Panc1 (cell line): ENCODE results near the gene CLINT1. TPM values are rescaled to one million over a fixed set of nuclear protein-coding genes. Genes with fewer than 3 reads are reported as not detected.

Source experiments
- ATAC-seq: fragments of 200-7000 bp; cut with Tn5 transposase; 2 replicates; pipeline ENCODE4 v1.9.1; 2020; ENCODE audit warnings: mild to moderate bottlenecking, moderate library complexity
- BruUV-seq: library from RNA; stranded (reverse); fragments of 400-500 nt; replicated peaks from 2 replicates; lab custom pipeline; 2021; lab: Mats Ljungman, UMichigan
- CTCF ChIA-PET: fragments of 300-600 bp; sonication (Branson Sonifier 250); formaldehyde crosslinking; loops from one replicate; lab custom pipeline; 2022; ENCODE audit warnings: antibody characterized with exemption; lab: Charles Lee
- POLR2A ChIA-PET: fragments of 300-600 bp; sonication (Branson Sonifier 250); formaldehyde crosslinking; loops from one replicate; lab custom pipeline; 2022; ENCODE audit warnings: antibody characterized with exemption; lab: Charles Lee
- DNase-seq: peaks from one replicate; pipeline ENCODE4 v3.0.0-alpha.2; 2010; ENCODE audit warnings: low read depth, low spot score
- H3K27ac ChIP-seq: 2 replicates; pipeline ENCODE4 v1.5.1; 2011; ENCODE audit warnings: mild to moderate bottlenecking, low read length, inconsistent platforms
- H3K27me3 ChIP-seq: fragments of 200-500 bp; sonication (Bioruptor generic); 2 replicates; pipeline ENCODE4 v1.6.0; 2014; ENCODE audit warnings: low read length, inconsistent platforms; ENCODE audit not compliant: control insufficient read depth, insufficient read depth
- H3K36me3 ChIP-seq: fragments of 200-500 bp; sonication (Bioruptor generic); 2 replicates; pipeline ENCODE4 v1.5.1; 2014; ENCODE audit warnings: inconsistent platforms, mild to moderate bottlenecking, low read length, moderate library complexity; ENCODE audit not compliant: control insufficient read depth, insufficient read depth
- H3K4me1 ChIP-seq: 2 replicates; pipeline ENCODE4 v1.5.1; 2011; ENCODE audit warnings: inconsistent platforms, mild to moderate bottlenecking, low read length, moderate library complexity; ENCODE audit not compliant: control insufficient read depth, insufficient read depth
- H3K4me3 ChIP-seq, 2 experiments: 2 replicates each; pipeline ENCODE4 v1.5.1; 2011 to 2012; ENCODE audit warnings: low read depth in 2 of 2, low read length in 2 of 2, mild to moderate bottlenecking in 2 of 2, inconsistent platforms in 1 of 2, moderate library complexity in 1 of 2
- H3K9me3 ChIP-seq: fragments of 200-500 bp; sonication (Bioruptor generic); 2 replicates; pipeline ENCODE4 v1.5.1; 2014; ENCODE audit warnings: low read depth, mild to moderate bottlenecking, inconsistent platforms, low read length, moderate library complexity; ENCODE audit not compliant: control insufficient read depth, insufficient read depth
- POLR2AphosphoS5 ChIP-seq: IDR thresholded peaks from 2 replicates; pipeline ENCODE4 v1.6.1; 2012; ENCODE audit warnings: mild to moderate bottlenecking, low read depth, low read length, moderate library complexity
- SIN3A ChIP-seq: IDR thresholded peaks from 2 replicates; pipeline ENCODE4 v1.6.1; 2012; ENCODE audit warnings: low read depth, mild to moderate bottlenecking, low read length, moderate library complexity, borderline replicate concordance; ENCODE audit not compliant: insufficient read depth
- TCF7L2 ChIP-seq: IDR thresholded peaks from 2 replicates; pipeline ENCODE4 v1.6.1; 2011; ENCODE audit warnings: mild to moderate bottlenecking, low read depth, low read length, inconsistent platforms
- in situ Hi-C: cut with HindIII; loops from 2 replicates; pipeline ENCODE4 v1.10.0; 2016; ENCODE audit warnings: low sequenced_read_pairs, low pct_unique_long_range_greater_than_20kb
- intact Hi-C: fragments of 100-400 bp; cut with micrococcal nuclease; formaldehyde crosslinking; loops from one replicate; pipeline ENCODE4 v1.10.0; 2022; ENCODE audit not compliant: unreplicated experiment
- total RNA-seq: library from RNA; stranded (reverse); gene quantifications from one replicate; pipeline ENCODE4 v1.2.1, GENCODE V29; 2021; ENCODE audit not compliant: unreplicated experiment
- TF ChIP-seq, protein P1 (sequence below), 2 experiments: IDR thresholded peaks; 2 replicates each; pipeline ENCODE4 v1.6.1; 2011 to 2012; ENCODE audit warnings: low read depth in 2 of 2, control low read depth in 1 of 2, low read length in 1 of 2, mild to moderate bottlenecking in 1 of 2, moderate library complexity in 1 of 2; ENCODE audit not compliant: insufficient read depth in 1 of 2

Gene CLINT1
- total RNA-seq, 1 experiment from 2014 or later, result 81.6 TPM

DNA sequence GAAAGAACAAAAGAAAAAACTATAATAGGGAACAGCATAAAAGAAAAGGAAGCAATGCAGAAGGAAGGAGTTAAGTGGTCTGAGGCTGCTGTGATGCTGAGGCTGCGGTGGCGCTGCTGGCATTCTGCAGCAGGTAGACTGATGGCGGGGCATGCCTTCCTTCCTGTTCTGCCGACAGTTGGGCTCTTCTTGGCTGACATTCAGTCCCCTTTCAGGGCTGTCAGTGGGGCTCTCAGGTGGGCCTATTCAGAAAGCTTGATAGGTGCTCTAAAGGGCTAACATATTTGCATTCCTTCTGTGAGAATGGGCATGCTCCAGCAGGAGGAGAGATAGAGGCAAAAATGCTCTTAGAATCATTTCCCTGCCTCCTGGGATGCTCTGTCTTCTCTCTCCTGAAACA lies 5.1 kb upstream of the CLINT1 start:
- ChIA-PET CTCF (no interaction called here), POLR2A (no interaction called here)
- ATAC-seq (no peak), DNase-seq (no peak)
- H3K4me1 ChIP-seq, result no peaks in the 10 kb centered on the region
- H3K36me3 ChIP-seq, result no peaks in the 10 kb centered on the region
- intact Hi-C loops (no loop called here), in situ Hi-C loops (no loop called here)
- H3K27ac ChIP-seq, result no peak overlapping the region
- no peaks in the 10 kb centered on the region for H3K9me3 ChIP-seq
- TF ChIP-seq POLR2AphosphoS5, result no peak
- TF ChIP-seq, protein P1, sequence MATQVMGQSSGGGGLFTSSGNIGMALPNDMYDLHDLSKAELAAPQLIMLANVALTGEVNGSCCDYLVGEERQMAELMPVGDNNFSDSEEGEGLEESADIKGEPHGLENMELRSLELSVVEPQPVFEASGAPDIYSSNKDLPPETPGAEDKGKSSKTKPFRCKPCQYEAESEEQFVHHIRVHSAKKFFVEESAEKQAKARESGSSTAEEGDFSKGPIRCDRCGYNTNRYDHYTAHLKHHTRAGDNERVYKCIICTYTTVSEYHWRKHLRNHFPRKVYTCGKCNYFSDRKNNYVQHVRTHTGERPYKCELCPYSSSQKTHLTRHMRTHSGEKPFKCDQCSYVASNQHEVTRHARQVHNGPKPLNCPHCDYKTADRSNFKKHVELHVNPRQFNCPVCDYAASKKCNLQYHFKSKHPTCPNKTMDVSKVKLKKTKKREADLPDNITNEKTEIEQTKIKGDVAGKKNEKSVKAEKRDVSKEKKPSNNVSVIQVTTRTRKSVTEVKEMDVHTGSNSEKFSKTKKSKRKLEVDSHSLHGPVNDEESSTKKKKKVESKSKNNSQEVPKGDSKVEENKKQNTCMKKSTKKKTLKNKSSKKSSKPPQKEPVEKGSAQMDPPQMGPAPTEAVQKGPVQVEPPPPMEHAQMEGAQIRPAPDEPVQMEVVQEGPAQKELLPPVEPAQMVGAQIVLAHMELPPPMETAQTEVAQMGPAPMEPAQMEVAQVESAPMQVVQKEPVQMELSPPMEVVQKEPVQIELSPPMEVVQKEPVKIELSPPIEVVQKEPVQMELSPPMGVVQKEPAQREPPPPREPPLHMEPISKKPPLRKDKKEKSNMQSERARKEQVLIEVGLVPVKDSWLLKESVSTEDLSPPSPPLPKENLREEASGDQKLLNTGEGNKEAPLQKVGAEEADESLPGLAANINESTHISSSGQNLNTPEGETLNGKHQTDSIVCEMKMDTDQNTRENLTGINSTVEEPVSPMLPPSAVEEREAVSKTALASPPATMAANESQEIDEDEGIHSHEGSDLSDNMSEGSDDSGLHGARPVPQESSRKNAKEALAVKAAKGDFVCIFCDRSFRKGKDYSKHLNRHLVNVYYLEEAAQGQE (IDR thresholded peaks at IDR 0.05; ENCODE audit: insufficient read depth in 1 of 2, low read depth in 2 of 2, low read length in 1 of 2), result no peak
- TF ChIP-seq SIN3A, result no peak
- no peaks in the 10 kb centered on the region for H3K27me3 ChIP-seq
- BruUV-seq, result no TSS peak
- no peak overlapping the region for H3K4me3 ChIP-seq

DNA sequence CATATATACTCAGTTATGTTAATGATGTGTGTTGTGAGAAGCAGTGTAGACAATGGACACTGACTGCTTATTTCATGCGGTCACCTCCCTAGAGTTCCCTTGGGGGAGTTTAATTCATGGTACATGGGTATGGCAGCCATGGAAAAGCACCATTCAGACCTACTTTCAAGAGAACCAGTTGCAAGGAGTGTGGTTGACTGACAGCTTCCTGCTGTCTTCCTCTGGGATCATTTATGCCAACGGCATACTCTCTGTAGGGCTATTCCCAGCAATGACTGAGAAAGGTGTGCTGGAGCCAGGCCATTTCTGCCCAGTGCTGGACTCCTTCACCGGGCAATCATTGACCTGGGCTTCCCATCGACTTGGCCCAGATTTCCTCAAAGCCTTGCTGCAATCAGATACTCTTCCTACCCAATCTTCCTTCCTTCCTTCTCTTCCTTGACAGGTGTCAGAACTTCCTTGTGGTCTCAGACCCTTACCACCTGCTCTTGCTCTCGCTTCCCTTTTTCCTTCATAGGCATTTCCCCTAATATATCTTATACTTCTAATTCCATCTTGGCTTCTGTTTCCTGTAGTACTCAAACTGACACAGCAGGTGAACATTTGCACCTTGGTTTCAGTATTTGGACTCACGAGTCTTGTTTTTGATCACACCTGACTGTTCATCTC lies 3.4 kb upstream of the CLINT1 start:
- DNase-seq (no peak), ATAC-seq (no peak)
- H3K4me3 ChIP-seq, result no peak overlapping the region
- H3K4me1 ChIP-seq, result peaks cover 4% of the 10 kb centered on the region
- TF ChIP-seq POLR2AphosphoS5, result no peak
- TF ChIP-seq, protein P1 (IDR thresholded peaks at IDR 0.05; ENCODE audit: insufficient read depth in 1 of 2, low read depth in 2 of 2, low read length in 1 of 2), result no peak
- no peak for TF ChIP-seq TCF7L2
- no peak for TF ChIP-seq SIN3A
- peaks cover 4% of the 10 kb centered on the region; the same call in 1 of the 2 replicates for H3K36me3 ChIP-seq
- ChIA-PET CTCF (interaction anchor here (0.7 kb wide), 1 partner anchor 1336 kb away, joined by 6 read pairs; no protein-coding TSS in a partner anchor), POLR2A (no interaction called here)
- no peaks in the 10 kb centered on the region for H3K27me3 ChIP-seq
- H3K27ac ChIP-seq, result no peak overlapping the region
- H3K9me3 ChIP-seq, result no peaks in the 10 kb centered on the region
- intact Hi-C loops (no loop called here), in situ Hi-C loops (no loop called here)
- no TSS peak for BruUV-seq
